WTC11 (cell line): ENCODE data around the gene IQCK. TPM values are rescaled to one million over a fixed set of nuclear protein-coding genes. Genes with fewer than 3 reads are reported as not detected.

Source experiments
- ATAC-seq: fragments of 200-7000 bp; cut with Tn5 transposase; 2 replicates; pipeline ENCODE4 v1.10.0; 2021; ENCODE audit warnings: mild to moderate bottlenecking, moderate library complexity
- CTCF ChIA-PET: fragments of 300-600 bp; sonication (Branson Sonifier 250); formaldehyde crosslinking; loops from one replicate; lab custom pipeline; 2021; ENCODE audit warnings: antibody characterized with exemption; lab: Charles Lee
- POLR2A ChIA-PET: fragments of 350-600 bp; sonication (Branson Sonifier 250); formaldehyde crosslinking; loops from one replicate; lab custom pipeline; 2021; ENCODE audit warnings: antibody characterized with exemption; lab: Charles Lee
- DNase-seq: peaks from one replicate; pipeline ENCODE4 v3.0.0; 2021; ENCODE audit warnings: low spot score
- H3K27ac Mint-ChIP-seq: 2 replicates; pipeline ENCODE4 v1.8.0; 2021; ENCODE audit warnings: mixed read lengths
- H3K27me3 Mint-ChIP-seq: 2 replicates; pipeline ENCODE4 v1.8.0; 2021; ENCODE audit warnings: low read depth, mild to moderate bottlenecking, moderate library complexity, mixed read lengths
- H3K36me3 Mint-ChIP-seq: 2 replicates; pipeline ENCODE4 v1.8.0; 2021; ENCODE audit warnings: mixed read lengths
- H3K4me1 Mint-ChIP-seq: 2 replicates; pipeline ENCODE4 v1.8.0; 2022; ENCODE audit warnings: mixed read lengths
- H3K4me3 Mint-ChIP-seq: 2 replicates; pipeline ENCODE4 v1.8.0; 2021; ENCODE audit warnings: mild to moderate bottlenecking, moderate library complexity, mixed read lengths
- H3K9me3 Mint-ChIP-seq: 2 replicates; pipeline ENCODE4 v1.8.0; 2021; ENCODE audit warnings: mixed read lengths
- ETV6 ChIP-seq: sonication (generic); formaldehyde crosslinking; IDR thresholded peaks from 2 replicates; pipeline ENCODE4 v1.8.1; 2022; ENCODE audit warnings: mild to moderate bottlenecking, missing genetic modification reagents
- FOXK1 ChIP-seq: sonication (generic); formaldehyde crosslinking; IDR thresholded peaks from 2 replicates; pipeline ENCODE4 v1.8.0; 2022; ENCODE audit warnings: mild to moderate bottlenecking, moderate library complexity, missing genetic modification reagents
- SP1 ChIP-seq: sonication (generic); formaldehyde crosslinking; conservative IDR thresholded peaks from 2 replicates; pipeline ENCODE4 v1.8.1; 2022; ENCODE audit warnings: missing genetic modification reagents
- TEAD1 ChIP-seq: sonication (generic); formaldehyde crosslinking; IDR thresholded peaks from 2 replicates; pipeline ENCODE4 v1.8.0; 2022; ENCODE audit warnings: mild to moderate bottlenecking, missing genetic modification reagents
- ZNF121 ChIP-seq: sonication (generic); formaldehyde crosslinking; IDR thresholded peaks from 2 replicates; pipeline ENCODE4 v1.8.0; 2023; ENCODE audit warnings: missing genetic modification reagents
- ZNF263 ChIP-seq: sonication (generic); formaldehyde crosslinking; IDR thresholded peaks from 2 replicates; pipeline ENCODE4 v1.8.1; 2022; ENCODE audit warnings: low read depth, mild to moderate bottlenecking, moderate library complexity, missing genetic modification reagents
- ZNF396 ChIP-seq: fragments of 250-450 bp; sonication (Bioruptor Pico); IDR thresholded peaks from 2 replicates; pipeline ENCODE4 v1.8.0; 2021; ENCODE audit warnings: mild to moderate bottlenecking, moderate library complexity, borderline replicate concordance
- total RNA-seq: library from RNA; stranded (reverse); gene quantifications from 3 replicates; pipeline ENCODE4 v1.2.3, GENCODE V29; 2021
- TF ChIP-seq, protein P1 (sequence below): sonication (generic); formaldehyde crosslinking; IDR thresholded peaks from 2 replicates; pipeline ENCODE4 v1.8.0; 2022; ENCODE audit warnings: mild to moderate bottlenecking, missing genetic modification reagents
- TF ChIP-seq, protein P2 (sequence below): fragments of 200-600 bp; IDR thresholded peaks from 2 replicates; pipeline ENCODE4 v1.8.0; 2022; ENCODE audit warnings: antibody characterized with exemption
- TF ChIP-seq, protein P3 (sequence below): fragments of 250-450 bp; sonication (Bioruptor Pico); IDR thresholded peaks from 2 replicates; pipeline ENCODE4 v2.1.2; 2022; ENCODE audit warnings: mild to moderate bottlenecking, moderate library complexity
- TF ChIP-seq, protein P4 (sequence below): sonication (generic); formaldehyde crosslinking; IDR thresholded peaks from 2 replicates; pipeline ENCODE4 v1.8.1; 2023; ENCODE audit warnings: mild to moderate bottlenecking, moderate library complexity, missing genetic modification reagents
- TF ChIP-seq, protein P5 (sequence below): sonication (generic); formaldehyde crosslinking; IDR thresholded peaks from 2 replicates; pipeline ENCODE4 v1.8.0; 2022; ENCODE audit warnings: missing genetic modification reagents
- TF ChIP-seq, protein P6 (sequence below): sonication (generic); formaldehyde crosslinking; IDR thresholded peaks from 2 replicates; pipeline ENCODE4 v1.8.1; 2023; ENCODE audit warnings: mild to moderate bottlenecking, missing genetic modification reagents, moderate library complexity

IQCK gene
- total RNA-seq, 1 experiment from 2014 or later, result 5.8 TPM

DNA sequence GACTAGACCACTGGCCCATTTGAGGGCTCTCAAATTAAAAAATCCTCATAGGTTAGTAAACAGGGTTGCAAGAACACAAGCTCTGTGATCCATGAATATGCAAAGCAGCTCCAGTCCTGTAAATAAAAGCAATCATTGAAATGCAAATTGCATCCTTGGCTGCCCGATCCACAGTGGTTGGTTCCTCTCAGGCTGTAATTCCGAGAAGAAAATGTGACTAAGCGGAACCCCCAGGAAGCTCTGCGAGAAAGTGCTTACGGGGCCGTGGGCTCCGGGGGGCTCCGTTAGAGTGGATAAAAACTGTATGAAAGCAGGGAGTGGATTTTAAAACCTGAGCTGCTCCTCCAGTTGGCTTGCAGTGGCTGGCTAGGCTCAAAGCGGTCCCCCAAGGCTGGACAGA is 164.1 kb downstream of the IQCK start:
- peaks cover 19% of the 10 kb centered on the region for H3K27me3 Mint-ChIP-seq
- H3K27ac Mint-ChIP-seq, result peak overlapping the region; percentile 97
- DNase-seq (peak; percentile 48), ATAC-seq (peak; percentile 24)
- TF ChIP-seq TEAD1 (CRISPR knock-in tag) (peak; percentile 56; the same call in 1 of the 2 replicates), FOXK1 (CRISPR knock-in tag) (peak; percentile 63; the same call in 1 of the 2 replicates), ZNF263 (no peak)
- TF ChIP-seq, protein P1, sequence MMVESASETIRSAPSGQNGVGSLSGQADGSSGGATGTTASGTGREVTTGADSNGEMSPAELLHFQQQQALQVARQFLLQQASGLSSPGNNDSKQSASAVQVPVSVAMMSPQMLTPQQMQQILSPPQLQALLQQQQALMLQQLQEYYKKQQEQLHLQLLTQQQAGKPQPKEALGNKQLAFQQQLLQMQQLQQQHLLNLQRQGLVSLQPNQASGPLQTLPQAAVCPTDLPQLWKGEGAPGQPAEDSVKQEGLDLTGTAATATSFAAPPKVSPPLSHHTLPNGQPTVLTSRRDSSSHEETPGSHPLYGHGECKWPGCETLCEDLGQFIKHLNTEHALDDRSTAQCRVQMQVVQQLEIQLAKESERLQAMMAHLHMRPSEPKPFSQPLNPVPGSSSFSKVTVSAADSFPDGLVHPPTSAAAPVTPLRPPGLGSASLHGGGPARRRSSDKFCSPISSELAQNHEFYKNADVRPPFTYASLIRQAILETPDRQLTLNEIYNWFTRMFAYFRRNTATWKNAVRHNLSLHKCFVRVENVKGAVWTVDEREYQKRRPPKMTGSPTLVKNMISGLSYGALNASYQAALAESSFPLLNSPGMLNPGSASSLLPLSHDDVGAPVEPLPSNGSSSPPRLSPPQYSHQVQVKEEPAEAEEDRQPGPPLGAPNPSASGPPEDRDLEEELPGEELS, result peak; percentile 64; the same call in 1 of the 2 replicates
- TF ChIP-seq, protein P2, sequence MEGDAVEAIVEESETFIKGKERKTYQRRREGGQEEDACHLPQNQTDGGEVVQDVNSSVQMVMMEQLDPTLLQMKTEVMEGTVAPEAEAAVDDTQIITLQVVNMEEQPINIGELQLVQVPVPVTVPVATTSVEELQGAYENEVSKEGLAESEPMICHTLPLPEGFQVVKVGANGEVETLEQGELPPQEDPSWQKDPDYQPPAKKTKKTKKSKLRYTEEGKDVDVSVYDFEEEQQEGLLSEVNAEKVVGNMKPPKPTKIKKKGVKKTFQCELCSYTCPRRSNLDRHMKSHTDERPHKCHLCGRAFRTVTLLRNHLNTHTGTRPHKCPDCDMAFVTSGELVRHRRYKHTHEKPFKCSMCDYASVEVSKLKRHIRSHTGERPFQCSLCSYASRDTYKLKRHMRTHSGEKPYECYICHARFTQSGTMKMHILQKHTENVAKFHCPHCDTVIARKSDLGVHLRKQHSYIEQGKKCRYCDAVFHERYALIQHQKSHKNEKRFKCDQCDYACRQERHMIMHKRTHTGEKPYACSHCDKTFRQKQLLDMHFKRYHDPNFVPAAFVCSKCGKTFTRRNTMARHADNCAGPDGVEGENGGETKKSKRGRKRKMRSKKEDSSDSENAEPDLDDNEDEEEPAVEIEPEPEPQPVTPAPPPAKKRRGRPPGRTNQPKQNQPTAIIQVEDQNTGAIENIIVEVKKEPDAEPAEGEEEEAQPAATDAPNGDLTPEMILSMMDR, result no peak
- TF ChIP-seq, protein P3, sequence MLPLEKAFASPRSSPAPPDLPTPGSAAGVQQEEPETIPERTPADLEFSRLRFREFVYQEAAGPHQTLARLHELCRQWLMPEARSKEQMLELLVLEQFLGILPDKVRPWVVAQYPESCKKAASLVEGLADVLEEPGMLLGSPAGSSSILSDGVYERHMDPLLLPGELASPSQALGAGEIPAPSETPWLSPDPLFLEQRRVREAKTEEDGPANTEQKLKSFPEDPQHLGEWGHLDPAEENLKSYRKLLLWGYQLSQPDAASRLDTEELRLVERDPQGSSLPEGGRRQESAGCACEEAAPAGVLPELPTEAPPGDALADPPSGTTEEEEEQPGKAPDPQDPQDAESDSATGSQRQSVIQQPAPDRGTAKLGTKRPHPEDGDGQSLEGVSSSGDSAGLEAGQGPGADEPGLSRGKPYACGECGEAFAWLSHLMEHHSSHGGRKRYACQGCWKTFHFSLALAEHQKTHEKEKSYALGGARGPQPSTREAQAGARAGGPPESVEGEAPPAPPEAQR (CRISPR knock-in tag), result no peak
- ChIA-PET POLR2A (interaction anchor here (0.9 to 1.7 kb wide), 8 partner anchors 20 to 326 kb away, joined by 3 to 14 read pairs (median 4); partner anchors contain the start of genes IQCK, KNOP1 and VPS35L), CTCF (interaction anchor here (0.7 to 1.8 kb wide), 15 partner anchors 14 to 501 kb away, joined by 3 to 9 read pairs (median 4); partner anchors contain the start of genes IQCK, KNOP1 and VPS35L)
- peaks cover 64% of the 10 kb centered on the region for H3K4me1 Mint-ChIP-seq
- no peaks in the 10 kb centered on the region for H3K9me3 Mint-ChIP-seq
- peaks cover 17% of the 10 kb centered on the region for H3K36me3 Mint-ChIP-seq
- H3K4me3 Mint-ChIP-seq, result peak overlapping the region; percentile 81

DNA sequence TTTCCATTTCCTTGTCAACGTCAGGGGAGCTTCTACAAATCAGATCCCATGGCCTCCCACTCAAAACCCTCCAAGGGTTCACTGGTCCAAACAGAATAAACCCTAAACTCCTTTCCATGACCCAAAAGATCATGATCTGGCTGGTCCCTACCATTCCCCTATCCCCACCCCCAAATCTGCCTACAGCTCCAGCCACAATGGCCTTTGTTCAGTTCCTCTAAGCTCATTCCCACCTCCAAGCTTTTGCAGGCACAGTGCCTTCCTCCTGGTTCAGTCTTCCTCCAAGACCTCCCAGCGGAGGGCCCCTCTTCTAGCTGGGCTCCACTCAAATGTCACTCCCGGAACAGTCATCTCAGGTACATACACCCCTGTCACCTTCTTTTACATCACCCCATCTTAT is 164.6 kb downstream of the IQCK start:
- H3K4me1 Mint-ChIP-seq, result peaks cover 60% of the 10 kb centered on the region
- H3K36me3 Mint-ChIP-seq, result peaks cover 13% of the 10 kb centered on the region
- CTCF ChIA-PET, result interaction anchor here (0.7 to 1.8 kb wide), 16 partner anchors 14 to 500 kb away, joined by 3 to 9 read pairs (median 4); partner anchors contain the start of genes IQCK, KNOP1 and VPS35L
- DNase-seq (no peak), ATAC-seq (peak; percentile 3; the same call in 1 of the 2 replicates)
- peaks cover 19% of the 10 kb centered on the region for H3K27me3 Mint-ChIP-seq
- TF ChIP-seq, protein P4, sequence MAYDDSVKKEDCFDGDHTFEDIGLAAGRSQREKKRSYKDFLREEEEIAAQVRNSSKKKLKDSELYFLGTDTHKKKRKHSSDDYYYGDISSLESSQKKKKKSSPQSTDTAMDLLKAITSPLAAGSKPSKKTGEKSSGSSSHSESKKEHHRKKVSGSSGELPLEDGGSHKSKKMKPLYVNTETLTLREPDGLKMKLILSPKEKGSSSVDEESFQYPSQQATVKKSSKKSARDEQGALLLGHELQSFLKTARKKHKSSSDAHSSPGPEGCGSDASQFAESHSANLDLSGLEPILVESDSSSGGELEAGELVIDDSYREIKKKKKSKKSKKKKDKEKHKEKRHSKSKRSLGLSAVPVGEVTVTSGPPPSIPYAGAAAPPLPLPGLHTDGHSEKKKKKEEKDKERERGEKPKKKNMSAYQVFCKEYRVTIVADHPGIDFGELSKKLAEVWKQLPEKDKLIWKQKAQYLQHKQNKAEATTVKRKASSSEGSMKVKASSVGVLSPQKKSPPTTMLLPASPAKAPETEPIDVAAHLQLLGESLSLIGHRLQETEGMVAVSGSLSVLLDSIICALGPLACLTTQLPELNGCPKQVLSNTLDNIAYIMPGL (CRISPR knock-in tag), result no peak
- peak overlapping the region; percentile 81 for H3K4me3 Mint-ChIP-seq
- H3K27ac Mint-ChIP-seq, result peak overlapping the region; percentile 97
- no peaks in the 10 kb centered on the region for H3K9me3 Mint-ChIP-seq
- POLR2A ChIA-PET, result interaction anchor here (0.5 to 1.7 kb wide), 9 partner anchors 21 to 327 kb away, joined by 3 to 14 read pairs (median 4); partner anchors contain the start of genes IQCK, KNOP1 and VPS35L

DNA sequence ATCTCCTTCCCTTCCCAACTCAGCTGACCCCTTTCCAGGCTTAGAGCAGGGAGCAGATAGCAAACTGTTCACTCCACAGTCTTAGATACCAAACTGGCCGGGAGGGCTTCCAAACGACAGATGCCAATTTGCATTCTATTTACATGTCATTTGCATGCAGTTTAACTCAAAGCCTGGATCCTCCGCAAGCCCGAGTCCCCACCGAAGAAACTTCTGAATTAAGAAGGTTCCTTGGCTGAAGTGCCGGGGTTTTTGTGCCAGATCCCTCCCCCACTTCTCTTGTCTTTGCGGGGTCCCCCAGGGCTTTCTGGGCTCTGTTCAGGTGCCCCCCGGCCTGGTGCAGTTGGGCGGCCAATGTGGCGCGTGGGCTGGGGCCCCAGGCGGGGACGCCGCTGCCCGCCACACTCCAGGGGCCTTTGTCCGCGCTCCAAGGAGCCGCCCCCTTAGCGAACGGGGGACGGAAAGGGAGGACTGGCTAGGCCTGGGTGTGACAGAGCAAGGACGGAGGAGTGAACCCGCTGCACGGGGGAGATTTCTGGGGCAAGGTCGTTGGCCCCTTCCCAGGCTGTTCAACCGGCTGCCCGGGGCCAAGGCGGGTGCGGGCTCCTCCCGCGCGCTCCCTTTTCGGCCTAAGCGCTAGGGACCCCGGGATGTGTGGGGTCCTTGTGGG is 165.4 kb downstream of the IQCK start:
- TF ChIP-seq, protein P5, sequence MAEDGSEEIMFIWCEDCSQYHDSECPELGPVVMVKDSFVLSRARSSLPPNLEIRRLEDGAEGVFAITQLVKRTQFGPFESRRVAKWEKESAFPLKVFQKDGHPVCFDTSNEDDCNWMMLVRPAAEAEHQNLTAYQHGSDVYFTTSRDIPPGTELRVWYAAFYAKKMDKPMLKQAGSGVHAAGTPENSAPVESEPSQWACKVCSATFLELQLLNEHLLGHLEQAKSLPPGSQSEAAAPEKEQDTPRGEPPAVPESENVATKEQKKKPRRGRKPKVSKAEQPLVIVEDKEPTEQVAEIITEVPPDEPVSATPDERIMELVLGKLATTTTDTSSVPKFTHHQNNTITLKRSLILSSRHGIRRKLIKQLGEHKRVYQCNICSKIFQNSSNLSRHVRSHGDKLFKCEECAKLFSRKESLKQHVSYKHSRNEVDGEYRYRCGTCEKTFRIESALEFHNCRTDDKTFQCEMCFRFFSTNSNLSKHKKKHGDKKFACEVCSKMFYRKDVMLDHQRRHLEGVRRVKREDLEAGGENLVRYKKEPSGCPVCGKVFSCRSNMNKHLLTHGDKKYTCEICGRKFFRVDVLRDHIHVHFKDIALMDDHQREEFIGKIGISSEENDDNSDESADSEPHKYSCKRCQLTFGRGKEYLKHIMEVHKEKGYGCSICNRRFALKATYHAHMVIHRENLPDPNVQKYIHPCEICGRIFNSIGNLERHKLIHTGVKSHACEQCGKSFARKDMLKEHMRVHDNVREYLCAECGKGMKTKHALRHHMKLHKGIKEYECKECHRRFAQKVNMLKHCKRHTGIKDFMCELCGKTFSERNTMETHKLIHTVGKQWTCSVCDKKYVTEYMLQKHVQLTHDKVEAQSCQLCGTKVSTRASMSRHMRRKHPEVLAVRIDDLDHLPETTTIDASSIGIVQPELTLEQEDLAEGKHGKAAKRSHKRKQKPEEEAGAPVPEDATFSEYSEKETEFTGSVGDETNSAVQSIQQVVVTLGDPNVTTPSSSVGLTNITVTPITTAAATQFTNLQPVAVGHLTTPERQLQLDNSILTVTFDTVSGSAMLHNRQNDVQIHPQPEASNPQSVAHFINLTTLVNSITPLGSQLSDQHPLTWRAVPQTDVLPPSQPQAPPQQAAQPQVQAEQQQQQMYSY (CRISPR knock-in tag), result peak; percentile 15; the same call in 1 of the 2 replicates
- TF ChIP-seq ETV6 (CRISPR knock-in tag) (0 out of 2 replicates have a peak, but pooled peaks have one; percentile 31), ZNF396 (no peak), SP1 (CRISPR knock-in tag) (peak; percentile 47), ZNF121 (CRISPR knock-in tag) (no peak)
- TF ChIP-seq, protein P6, sequence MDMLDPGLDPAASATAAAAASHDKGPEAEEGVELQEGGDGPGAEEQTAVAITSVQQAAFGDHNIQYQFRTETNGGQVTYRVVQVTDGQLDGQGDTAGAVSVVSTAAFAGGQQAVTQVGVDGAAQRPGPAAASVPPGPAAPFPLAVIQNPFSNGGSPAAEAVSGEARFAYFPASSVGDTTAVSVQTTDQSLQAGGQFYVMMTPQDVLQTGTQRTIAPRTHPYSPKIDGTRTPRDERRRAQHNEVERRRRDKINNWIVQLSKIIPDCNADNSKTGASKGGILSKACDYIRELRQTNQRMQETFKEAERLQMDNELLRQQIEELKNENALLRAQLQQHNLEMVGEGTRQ (CRISPR knock-in tag), result 0 out of 2 replicates have a peak, but pooled peaks have one; percentile 9
- peaks cover 53% of the 10 kb centered on the region for H3K4me1 Mint-ChIP-seq
- ChIA-PET POLR2A (interaction anchor here (0.8 to 1.7 kb wide), 3 partner anchors 13 to 328 kb away, joined by 3 to 14 read pairs (median 13); partner anchors contain the start of gene VPS35L), CTCF (interaction anchor here (0.6 to 1.6 kb wide), 10 partner anchors 21 to 500 kb away, joined by 3 to 10 read pairs (median 5); no protein-coding TSS in a partner anchor)
- ATAC-seq (peak; percentile 15), DNase-seq (peak; percentile 51)
- H3K27me3 Mint-ChIP-seq, result peaks cover 19% of the 10 kb centered on the region
- peak overlapping the region; percentile 97 for H3K27ac Mint-ChIP-seq
- no peaks in the 10 kb centered on the region for H3K9me3 Mint-ChIP-seq
- peak overlapping the region; percentile 81 for H3K4me3 Mint-ChIP-seq
- H3K36me3 Mint-ChIP-seq, result peaks cover 11% of the 10 kb centered on the region
